GM13977 (cell line): Measurements from ENCODE around the gene SPAG9.
"Not testable (repeated sequence)": the region's sequence is repeated elsewhere in the genome, so short reads cannot be mapped to it uniquely, and the experiment has no call there.

Experiments
- DNase-seq: peaks from one replicate; pipeline ENCODE4 v3.0.0; 2012; ENCODE audit warnings: low spot score
- CTCF ChIP-seq: IDR thresholded peaks from 2 replicates; pipeline ENCODE4 v1.5.1; 2012; ENCODE audit warnings: mild to moderate bottlenecking, control low read depth; ENCODE audit not compliant: insufficient read depth; ENCODE audit errors: extremely low read depth, missing control alignments
- in situ Hi-C: fragments of 300-500 bp; cut with MboI; formaldehyde crosslinking; loops from one replicate; pipeline ENCODE4 v1.12.0; 2022; ENCODE audit warnings: low sequenced_read_pairs, low pct_unique_long_range_greater_than_20kb, mixed read lengths, inconsistent platforms; ENCODE audit not compliant: unreplicated experiment

Gene SPAG9

DNA sequence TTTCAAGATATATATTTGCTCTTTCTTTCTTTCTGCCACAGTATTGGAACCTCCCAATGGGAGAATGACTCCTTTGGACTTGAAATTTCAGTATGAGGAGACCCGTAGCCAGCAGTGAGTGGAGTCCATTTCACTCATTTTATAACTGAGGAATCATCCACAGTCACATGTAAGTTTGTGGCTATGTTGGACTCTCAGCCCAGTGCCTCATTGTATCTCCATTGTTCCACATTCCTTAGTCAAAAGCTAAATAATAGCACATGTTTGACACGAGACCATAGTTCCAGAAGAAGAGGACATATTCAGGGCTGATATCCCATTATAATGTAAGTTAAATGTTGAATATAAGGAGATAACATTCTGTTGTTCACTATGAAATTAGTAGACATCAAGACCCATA is 12.7 kb upstream of the SPAG9 start:
- TF ChIP-seq CTCF, result no peak
- no peak for DNase-seq

GRCh38 chr17:51132964-51133319 is 12.3 kb upstream of the SPAG9 start:
- no peak for TF ChIP-seq CTCF
- in situ Hi-C loops, result no loop called here
- no peak for DNase-seq

More for the DNA sequence above, 12.7 kb upstream of the SPAG9 start:
- in situ Hi-C loops, result no loop called here

DNA sequence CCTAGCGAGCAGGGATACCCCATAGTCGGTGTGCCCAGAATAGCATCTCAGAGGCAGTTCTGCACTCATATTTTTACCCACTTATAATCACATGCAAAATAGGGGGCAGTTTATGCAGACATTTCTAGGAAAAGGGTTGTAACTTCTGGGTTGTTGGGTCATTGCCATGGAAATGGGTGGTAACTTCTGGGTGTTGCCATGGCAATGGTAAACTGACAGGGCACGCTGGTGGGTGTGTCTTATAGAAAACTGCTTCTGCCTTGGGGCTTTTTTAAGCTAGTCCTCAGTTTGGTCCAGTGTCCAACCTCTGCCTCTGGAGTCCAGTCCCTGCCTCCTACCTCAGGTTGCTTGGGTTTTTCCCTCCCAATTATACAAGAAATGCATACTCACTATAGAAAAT is 7.4 kb upstream of the SPAG9 start:
- DNase-seq, result no peak
- in situ Hi-C loops, result no loop called here
- no peak for TF ChIP-seq CTCF

- TF ChIP-seq CTCF, result no peak
- DNase-seq, result no peak
- in situ Hi-C loops, result no loop called here
Observed at GRCh38 chr17:51124640-51125503, 4.2 kb upstream of the SPAG9 start.

DNA sequence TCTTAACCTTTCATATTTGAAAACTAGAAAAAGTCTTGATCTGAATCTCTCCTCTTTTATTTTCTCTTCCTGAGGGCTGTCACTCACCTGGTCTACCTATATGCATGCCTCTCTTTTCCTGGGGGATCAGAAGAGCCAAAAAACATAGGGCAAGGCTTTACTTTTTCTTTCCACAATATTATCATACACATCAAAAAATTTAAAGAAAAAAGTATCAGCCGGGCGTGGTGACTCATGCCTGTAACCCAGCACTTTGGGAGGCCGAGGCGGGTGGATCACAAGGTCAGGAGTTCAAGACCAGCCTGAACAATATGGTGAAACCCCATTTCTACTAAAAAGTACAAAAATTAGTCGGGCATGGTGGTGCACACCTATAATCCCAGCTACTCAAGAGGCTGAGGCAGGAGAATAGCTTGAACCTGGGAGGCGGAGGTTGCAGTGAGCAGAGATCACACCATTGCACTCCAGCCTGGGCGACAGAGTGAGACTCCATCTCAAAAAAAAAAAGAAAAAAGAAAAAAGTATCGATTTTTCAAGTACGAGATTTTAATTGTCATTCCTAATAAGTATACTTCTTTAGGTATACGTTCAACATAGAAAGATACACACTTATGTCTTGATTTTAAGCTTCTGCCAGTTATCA is 1.9 kb upstream of the SPAG9 start:
- DNase-seq, in situ Hi-C loops: not testable (repeated sequence)

GRCh38 chr17:51121620-51122472 is 1.2 kb upstream of the SPAG9 start:
- TF ChIP-seq CTCF, result no peak
- peak; percentile 70 for DNase-seq
- in situ Hi-C loops, result no loop called here
